COR-L47 (cell line): ENCODE results near the gene NUP155.
"Not testable (repeated sequence)": the region's sequence is repeated elsewhere in the genome, so short reads cannot be mapped to it uniquely, and the experiment has no call there.

Source experiments
- DNase-seq: peaks from one replicate; lab custom pipeline; 2025; lab: John Stamatoyannopoulos, UW

Gene NUP155

DNA sequence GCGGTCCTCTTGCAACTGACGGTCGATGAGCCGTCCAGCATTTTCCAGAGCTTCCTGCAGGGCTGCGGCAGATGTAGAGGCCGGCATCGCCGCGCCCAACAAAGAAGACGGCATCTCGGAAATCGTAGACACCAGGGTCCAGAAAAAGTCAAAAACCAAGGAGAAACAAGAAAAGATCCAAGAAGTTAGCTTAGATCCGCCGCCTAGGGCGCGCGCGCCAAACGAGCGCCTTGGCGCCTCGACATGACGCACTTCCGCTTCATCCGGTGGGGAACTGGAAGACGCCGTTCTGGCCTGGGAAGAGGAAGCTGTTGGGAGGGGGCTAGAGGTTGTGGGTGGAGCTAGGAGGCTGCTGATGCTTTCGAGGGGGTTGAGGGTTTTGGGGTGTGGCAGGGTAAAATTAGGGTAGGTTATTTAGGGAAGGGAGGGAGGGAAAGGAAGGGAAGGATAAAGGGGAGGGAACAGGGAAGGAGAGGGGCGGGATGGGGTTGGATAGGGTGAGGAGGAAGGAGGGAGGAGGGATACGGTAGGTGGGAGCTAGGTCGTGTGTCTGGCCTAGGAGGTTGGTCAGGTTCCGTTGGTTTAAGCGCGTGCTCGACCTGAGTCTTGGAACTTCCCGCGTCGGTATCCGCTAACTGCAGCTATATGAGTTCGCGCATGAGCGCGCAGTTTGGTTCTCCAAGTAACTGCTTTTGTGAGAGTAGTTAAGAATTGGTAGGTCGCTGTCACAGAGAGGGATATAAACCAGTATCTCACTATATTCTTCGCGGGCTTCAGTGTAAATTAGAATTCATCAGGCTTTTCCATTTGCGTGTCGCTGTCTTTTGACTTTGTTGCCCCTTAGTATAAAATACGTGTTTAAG lies at the start of gene NUP155:
Gene NUP155, minus strand, starts transcription at position 243 of the 863 bp plus-strand sequence. Its CDS starts 129 bp downstream, at position 114.
- DNase-seq = peak; percentile 92

DNA sequence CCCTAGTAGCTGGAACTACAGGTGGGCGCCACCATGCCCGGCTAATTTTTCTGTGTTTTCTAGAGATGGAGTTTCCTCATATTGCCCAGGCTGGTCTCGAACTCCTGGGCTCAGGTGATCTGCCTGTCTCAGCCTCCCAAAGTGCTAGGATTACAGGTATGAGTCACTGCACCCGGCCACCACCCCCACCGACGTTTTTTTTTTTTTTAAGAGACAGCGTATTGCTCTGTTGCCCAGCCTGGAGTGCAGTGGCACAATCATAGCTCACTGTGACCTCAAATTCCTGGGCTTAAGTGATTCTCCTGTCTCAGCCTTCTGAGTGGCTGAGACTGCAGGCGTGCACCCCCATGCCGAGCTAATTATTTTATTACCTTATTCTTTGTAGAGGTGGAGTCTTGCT lies 46.4 kb upstream of the NUP155 start:
- DNase-seq = no peak

DNA sequence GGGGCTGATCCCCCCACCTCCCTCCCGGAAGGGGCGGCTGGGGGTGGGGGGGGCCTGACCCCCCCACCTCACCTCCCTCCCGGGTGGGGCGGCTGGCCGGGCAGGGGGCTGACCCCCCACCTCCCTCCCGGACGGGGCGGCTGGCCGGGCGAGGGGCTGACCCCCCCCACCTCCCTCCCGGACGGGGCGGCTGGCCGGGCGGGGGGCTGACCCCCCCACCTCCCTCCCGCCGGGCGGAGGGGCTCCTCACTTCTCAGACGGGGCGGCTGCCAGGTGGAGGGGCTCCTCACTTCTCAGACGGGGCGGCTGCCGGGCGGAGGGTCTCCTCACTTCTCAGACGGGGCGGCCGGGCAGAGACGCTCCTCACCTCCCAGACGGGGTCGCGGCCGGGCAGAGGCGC lies 44.5 kb upstream of the NUP155 start:
- not testable (repeated sequence) for DNase-seq

DNA sequence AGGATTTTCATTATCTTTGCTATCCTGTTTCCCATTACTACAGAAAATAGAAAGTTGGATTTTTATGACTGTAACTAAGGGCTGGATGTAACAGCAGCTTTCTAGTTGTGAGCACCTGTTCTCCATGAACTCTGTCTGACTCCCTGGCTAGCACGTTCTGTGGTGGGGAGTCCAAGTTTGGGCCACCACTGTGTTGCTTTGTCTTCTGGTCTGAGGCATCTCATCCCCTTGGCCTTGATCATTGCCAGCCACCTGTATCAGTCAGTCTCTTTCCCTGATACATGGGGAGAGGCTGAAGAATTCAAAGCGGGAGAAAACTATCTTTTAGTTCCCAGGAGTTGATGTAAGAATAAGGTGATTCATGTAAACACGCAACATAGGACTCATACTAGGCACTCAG lies 41.6 kb upstream of the NUP155 start:
- no peak for DNase-seq

DNA sequence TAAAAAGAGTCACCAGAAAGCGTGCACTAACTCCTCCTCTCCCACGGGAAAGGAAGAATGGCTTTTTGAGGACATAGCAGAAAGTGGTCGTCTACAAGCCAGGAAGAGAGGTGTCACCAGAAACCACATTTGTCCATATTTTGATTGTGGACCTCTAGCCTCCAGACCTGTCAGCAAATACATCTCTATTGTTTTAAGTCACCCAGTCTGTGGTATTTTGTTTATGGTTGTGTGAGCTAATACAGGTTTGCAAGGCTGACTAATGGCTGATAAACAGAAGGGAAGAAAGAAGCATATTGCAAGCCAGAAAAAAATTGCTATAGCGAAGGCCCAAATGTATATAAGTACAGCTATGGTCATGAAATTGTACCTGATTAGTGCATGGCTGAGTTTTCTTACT lies 29.6 kb upstream of the NUP155 start:
- no peak for DNase-seq

DNA sequence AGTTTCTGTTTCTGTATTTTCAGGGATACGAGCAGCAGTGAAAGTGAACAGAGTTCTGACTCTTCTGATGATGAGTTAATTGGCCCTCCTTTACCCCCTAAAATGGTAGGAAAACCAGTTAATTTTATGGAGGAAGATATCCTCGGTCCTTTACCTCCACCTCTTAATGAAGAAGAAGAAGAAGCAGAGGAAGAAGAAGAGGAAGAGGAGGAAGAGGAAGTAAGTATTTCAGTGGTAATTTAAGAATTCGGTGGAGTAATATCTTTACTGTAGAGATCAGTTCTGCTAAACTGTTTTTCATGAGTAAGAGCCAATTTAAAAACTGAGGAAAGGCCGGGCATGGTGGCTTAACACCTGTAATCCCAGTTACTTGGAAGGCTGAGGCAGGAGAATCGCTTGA lies 25.4 kb upstream of the NUP155 start:
- DNase-seq = no peak

DNA sequence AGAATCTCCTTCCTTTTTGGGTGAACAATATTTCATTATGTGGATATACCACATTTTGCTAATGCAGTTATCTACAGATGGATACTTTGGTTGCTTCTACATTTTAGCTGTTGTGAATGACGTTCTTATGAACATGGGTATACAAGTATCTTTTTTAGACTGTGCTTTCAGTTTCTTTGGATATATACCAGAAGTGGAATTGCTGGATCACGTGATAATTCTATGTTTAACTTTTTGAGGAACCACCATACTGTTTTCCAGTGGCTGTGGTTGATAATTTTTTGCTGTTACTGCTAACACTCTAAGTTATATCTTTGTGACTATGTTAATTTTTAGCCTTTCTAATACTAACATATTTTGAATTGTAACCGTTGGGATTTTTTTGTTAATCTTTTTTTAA lies 20.7 kb upstream of the NUP155 start:
- DNase-seq = no peak

DNA sequence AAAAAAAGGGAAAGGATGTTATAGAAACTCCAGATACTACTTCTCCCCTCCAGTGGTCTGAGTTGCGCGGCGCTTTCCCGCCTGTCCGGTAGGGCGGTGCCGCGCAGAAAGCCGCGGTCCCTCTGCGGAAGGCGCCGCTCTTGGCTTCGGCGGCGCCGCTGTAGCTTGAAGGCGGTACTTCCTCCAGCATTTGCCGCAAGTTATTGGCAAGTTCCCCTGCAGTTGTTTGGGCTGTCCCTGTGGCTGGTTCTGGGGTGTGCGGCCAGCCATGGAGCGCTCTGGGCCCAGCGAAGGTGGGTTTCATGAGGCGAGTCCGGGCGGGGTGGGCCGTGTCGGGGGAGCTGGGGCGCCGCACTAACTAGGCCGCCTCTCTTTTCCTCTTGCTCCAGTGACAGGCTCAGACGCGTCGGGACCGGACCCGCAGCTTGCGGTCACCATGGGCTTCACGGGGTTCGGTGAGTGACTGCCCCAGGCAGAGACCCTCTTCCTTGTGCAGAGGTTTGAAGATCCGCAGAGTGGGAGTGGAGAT lies 8.3 kb upstream of the NUP155 start, which contains the start of gene WDR70:
Gene WDR70, plus strand, starts transcription at position 219 of the 529 bp plus-strand sequence. Its CDS starts 50 bp downstream, at position 269.
- DNase-seq = peak; percentile 74

DNA sequence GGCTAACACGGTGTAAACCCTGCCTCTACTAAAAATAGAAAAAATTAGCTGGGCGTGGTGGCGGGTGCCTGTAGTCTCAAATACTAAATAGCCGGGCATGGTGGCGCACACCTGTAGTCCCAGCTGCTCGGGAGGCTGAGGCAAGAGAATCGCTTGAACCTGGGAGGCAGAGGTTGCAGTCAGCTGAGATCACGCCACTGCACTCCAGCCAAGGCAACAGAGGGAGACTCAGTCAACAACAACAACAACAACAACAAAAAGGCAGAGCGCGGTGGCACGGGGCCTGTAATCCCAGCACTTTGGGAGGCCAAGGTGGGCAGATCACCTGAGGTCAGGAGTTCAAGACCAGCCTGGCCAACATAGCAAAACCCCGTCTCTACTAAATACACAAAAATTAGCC lies 7.2 kb upstream of the NUP155 start:
- DNase-seq = not testable (repeated sequence)

DNA sequence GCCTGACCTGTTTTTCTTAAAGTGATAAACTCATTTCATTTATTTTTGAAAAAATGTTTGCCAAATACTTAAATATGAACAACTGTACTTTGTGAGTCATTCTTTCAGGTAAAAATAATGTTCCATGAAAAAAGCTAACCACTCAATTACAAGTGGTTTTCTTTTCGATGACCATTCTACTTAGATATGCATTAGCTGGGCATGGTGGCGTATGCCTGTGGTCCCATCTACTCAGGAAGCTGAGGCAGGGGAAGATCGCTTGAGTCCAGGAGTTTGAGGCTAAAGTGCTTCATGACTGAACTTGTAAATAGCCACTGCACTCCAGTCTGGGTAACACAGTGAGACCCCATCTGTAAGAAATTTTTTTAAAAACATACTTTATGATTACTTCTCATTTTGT lies 4.2 kb upstream of the NUP155 start:
- DNase-seq = no peak

DNA sequence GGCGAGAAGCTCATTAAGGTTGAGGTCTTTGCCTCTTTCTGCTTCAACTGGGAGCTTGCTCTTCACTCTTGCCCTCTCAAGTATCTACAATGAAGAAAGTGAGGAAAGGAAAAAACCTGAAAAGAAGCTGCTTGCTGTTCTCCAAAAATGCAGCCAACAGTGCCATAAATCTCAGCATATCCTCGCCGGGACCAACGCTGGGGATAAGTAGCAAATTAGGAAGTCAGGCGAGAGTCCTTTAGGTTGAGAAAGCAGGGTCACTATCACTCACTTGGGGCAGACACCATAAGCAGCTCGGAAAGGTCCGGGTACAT lies 399 bp downstream of the NUP155 start:
- no peak for DNase-seq

DNA sequence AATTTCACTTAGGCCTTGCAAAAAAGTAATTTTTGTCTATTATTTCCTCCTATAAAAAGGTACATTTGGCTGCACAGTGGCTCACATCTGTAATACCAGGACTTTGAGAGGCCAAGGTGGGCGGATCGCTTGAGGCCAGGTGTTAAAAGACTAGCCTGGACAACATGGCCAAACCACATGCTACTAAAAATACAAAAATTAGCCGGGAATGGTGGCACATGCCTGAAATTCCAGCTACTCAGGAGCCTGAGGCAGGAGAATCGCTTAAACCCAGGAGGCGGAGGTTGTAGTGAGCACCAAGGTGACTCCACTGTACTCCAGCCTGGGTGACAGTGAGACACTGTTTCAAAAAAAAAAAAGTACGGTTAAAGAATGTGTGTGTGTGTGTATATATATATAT lies 15.7 kb downstream of the NUP155 start:
- no peak for DNase-seq

DNA sequence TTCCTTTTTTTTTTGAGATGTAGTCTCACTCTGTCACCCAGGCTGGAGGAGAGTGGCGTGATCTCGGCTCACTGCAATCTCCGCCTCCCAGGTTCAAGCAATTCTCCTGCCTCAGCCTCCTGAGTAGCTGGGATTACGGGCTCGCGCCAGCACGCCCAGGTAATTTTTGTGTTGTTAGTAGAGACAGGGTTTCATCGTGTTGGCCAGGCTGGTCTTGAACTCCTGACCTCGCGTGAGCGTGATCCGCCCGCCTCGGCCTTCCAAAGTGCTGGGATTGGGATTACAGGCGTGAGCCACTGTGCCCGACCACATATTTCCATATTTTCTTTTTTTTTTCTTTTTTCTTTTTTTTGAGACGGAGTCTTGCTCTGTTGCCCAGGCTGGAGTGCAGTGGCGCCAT lies 28.2 kb downstream of the NUP155 start:
- DNase-seq = not testable (repeated sequence)

DNA sequence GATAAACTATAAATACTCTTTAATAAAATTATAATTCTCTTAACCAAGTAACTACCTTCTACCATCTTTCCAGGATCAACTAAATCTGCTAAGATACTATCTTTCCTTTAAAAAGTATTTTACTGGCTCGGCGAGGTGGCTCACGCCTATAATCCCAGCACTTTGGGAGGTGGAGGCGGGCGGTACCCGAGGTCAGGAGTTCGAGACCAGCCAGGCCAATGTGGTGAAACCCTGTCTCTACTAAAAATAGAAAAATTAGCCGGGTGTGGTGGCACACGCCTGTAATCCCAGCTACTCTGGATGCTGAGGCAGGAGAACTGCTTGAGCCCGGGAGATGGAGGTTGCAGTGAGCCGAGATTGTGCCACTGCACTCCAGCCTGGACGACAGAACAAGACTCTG lies 36.2 kb downstream of the NUP155 start:
- not testable (repeated sequence) for DNase-seq

DNA sequence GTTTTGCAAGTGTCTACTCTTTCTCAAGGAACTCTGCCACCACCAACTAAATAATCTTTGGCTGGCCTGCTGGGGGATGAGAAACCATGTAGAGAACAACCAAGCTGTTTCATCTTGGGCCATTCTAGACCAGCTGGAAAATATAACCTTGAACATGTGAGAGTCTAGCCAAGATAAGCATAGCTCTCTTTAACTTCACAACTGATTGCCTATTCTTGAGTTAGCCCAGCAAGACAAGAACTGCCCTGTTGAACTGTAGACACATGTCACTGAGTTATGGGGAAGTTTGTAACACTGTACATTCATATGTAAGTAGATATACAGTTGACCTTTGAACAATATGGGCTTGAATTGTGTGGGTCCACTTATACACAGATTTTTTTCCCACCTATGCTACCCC lies 44.4 kb downstream of the NUP155 start:
- DNase-seq = no peak

DNA sequence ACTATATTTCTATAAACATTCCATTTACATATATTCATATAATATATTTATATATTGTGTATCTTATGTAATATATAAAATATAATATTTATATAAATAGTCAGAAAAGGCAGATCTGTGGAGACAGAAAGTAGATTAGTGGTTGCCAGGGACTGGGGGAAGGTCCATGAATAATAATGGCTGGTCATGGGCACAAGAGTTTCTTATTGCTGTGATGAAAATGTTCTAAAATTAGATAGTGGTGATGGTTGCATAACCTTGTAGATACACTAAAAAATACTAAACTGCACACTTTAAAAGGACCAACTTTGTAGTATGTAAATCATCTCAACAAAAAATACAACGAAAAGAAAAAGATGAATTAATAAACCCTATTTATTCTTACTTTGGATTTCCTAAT lies 47.3 kb downstream of the NUP155 start:
- DNase-seq = no peak

DNA sequence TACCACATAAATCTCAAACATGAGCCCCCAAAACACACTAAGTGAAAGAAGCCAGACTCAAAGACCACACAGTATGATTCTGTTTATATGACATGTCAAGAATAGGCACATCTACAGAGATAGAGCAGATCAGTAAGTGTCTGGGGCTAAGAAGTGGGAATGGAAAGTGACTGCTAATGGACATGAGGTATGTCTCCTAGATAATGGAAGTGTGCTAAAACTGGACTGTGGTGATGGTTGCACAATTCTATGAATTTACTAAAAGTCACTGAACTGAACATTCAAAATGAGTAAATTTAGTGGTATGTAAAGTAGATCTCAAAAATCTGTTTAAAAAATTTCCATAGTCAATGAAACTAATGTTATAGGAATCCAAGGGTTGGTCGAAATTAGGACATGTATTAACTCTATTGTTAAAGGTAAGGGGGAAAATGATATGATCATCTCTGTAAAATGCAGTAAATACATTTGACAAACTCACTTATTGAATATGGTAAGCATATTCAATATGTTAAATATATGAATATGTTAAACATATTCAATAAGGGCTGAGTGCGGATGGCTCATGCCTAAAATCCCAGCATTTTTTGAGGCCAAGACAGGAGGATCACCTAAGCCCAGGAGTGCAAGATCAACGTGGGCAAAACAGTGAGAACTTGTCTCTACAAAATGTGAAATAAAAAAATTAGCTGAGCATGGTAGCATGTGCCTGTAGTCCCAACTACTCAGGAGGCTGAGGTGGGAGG lies 51.7 kb downstream of the NUP155 start:
- no peak for DNase-seq

DNA sequence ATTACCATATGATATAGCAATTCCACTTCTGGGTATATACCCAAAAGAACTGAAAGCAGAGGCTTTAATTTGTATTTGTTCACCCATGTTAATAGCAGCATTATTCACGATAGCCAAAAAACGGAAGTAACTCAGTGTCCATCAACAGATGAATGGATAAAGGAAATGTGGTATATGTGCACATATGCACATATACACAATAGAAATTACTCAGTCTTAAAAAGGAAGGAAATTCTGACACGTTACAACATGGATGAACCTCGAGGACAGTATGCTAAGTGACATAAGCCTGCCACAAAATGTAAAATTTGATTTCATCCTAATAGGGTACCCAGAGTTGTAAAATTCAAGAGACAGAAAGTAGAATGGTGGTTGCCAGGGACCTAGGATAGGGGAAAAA lies 54.9 kb downstream of the NUP155 start:
- DNase-seq = no peak

DNA sequence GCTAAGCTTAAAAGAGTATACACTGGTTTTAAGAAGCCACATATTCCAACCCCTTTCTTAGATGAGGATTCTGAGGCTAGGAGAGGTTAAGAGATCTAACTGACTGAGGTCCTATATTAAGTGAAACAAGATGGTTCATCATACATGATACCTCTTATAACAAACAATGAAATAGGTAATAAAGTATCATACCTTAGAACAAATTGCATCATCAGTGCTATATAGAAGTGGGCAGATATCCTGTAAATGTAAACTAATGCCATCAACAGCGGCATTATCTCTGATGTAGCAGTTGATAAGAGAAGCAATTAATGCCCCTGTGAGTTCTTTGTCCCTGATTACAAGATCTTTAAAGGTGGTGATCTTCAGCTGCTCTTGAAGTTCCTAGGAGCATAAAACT lies 60.5 kb downstream of the NUP155 start:
- DNase-seq = no peak

DNA sequence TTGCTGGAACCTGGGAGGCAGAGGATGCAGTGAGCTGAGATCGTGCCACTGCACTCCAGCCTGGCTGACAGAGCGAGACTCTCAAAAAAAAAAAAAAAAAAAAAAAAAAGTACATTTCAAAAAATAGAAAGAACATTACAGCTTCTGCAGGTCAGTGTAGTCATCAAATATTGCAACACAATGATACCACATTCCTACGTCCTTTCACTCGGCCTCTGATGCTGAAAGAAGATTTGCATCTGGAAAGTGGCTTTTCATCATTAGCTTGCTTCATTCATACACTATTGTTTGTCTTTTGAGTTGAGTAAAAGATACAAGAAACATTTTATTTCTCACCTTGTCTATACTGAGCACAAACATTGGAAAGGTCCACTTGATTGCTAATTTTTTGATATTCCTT lies 62.1 kb downstream of the NUP155 start:
- no peak for DNase-seq

DNA sequence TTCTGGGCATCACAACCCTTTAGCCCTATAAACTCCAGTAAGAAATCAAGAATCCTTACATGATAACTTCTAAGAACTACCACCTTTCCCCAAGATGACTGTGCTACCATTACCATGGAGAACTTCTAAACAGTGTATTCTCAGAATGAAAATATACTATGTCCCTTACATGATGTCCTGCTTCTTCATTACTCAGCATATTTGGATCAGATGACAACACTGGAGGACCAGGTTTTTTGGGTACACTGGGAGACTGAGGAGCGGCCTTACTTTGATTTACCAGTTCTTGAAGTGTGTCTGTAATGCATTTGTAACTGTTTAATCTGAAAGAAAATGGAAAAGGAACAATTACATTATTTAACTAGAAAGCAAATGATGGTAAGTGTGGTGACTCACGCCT lies 66.0 kb downstream of the NUP155 start:
- DNase-seq = no peak

DNA sequence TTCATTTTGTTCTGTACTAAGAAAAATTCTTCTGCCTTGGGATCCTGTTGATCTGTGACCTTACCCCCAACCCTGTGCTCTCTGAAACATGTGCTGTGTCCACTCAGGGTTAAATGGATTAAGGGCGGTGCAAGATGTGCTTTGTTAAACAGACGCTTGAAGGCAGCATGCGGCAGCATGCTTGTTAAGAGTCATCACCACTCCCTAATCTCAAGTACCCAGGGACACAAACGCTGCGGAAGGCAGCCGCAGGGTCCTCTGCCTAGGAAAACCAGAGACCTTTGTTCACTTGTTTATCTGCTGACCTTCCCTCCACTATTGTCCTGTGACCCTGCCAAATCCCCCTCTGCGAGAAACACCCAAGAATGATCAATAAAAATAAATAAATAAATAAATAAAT lies 74.6 kb downstream of the NUP155 start:
- DNase-seq = not testable (repeated sequence)

DNA sequence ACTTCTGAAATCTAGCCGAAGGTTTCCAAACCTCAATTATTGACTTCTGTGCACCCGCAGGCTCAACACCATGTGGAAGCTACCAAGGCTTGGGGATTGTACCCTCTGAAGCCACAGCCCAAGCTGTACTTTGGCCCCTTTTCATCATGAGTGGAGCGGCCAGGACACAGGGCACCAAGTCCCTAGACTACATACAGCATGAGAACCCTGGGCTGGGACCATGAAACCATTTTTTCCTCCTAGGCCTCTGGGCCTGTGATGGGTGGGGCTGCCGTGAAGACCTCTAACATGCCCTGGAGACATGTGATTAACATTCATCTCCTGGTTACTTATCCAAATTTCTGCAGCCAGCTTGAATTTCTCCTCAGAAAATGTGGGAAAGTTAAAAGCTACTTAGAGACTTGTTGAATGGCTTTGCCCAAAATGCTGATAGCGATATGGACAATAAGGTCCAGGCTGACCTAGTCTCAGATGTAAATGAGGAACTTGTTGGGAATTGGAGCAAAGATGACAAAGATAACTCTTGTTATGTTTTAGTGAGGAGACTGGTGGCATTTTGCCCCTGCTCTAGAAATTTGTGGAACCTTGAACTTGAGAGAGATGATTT lies 87.6 kb downstream of the NUP155 start:
- DNase-seq = no peak
